Right lobe of liver (tissue), 6 donors: ENCODE data around the gene GRB10. TPM values are rescaled to one million over a fixed set of nuclear protein-coding genes. Genes with fewer than 3 reads are reported as not detected.

Source experiments
- ATAC-seq, 4 donors: fragments of 200-7000 bp; cut with Tn5 transposase; one replicate each; pipeline ENCODE4 v1.9.1; 2020; ENCODE audit warnings: mild to moderate bottlenecking in 4 of 4, moderate library complexity in 4 of 4
- DNase-seq, 3 donors: peaks; one replicate each; pipeline ENCODE4 v3.0.0-alpha.2; 2020
- H3K27ac ChIP-seq, 3 donors: fragments of 200-600 bp; one replicate each; pipeline ENCODE4 v1.8.0; 2022
- H3K27me3 ChIP-seq, 2 donors: fragments of 200-600 bp; one replicate each; pipeline ENCODE4 v1.8.0; 2022
- H3K36me3 ChIP-seq, 4 donors: fragments of 200-600 bp; sonication (generic) in 1 of 4; one replicate each; pipeline versions ENCODE4 v1.5.1 to v1.8.0; 2017 to 2022; ENCODE audit warnings: control low read depth in 1 of 4
- H3K4me1 ChIP-seq, 4 donors: fragments of 200-600 bp; sonication (generic) in 1 of 4; one replicate each; pipeline versions ENCODE4 v1.5.1 to v1.8.0; 2017 to 2022; ENCODE audit warnings: control low read depth in 1 of 4
- H3K4me3 ChIP-seq, 3 donors: fragments of 200-600 bp; one replicate each; pipeline ENCODE4 v1.8.0; 2022
- H3K9me3 ChIP-seq, 4 donors: fragments of 200-600 bp; sonication (generic) in 1 of 4; one replicate each; pipeline versions ENCODE4 v1.5.1 to v1.8.0; 2017 to 2022; ENCODE audit warnings: control low read depth in 1 of 4
- POLR2A ChIP-seq: fragments of 450-650 bp; IDR thresholded peaks from one replicate; pipeline ENCODE4 v1.6.1; 2017; ENCODE audit warnings: antibody characterized with exemption, mild to moderate bottlenecking
- WGBS: methylation state at CpG from one replicate; pipeline ENCODE4 v1.1.6; 2018; ENCODE audit warnings: low coverage, low lambda C conversion rate; ENCODE audit not compliant: insufficient coverage; ENCODE audit errors: missing lambda C conversion rate; 5-methylcytosine and 5-hydroxymethylcytosine counted together
- intact Hi-C, 2 donors: fragments of 100-400 bp; cut with DNase I; formaldehyde crosslinking; loops; one replicate each; pipeline versions ENCODE4 v1.11.2 to v1.14.1; 2022
- total RNA-seq, 6 experiments: library from RNA; depleted of rRNA in 2 of 6; stranded (reverse); fragments of >200 nt in 2 of 6; fragmentation: NEBNext Ultra II Directional in 3 of 6; extraction: Animal tissue kit (Norgen Biotek cat#: 25700) in 3 of 6; gene quantifications; one replicate each; pipeline versions ENCODE4 v1.1.0 to v1.2.4, GENCODE V29; 2016 to 2023
- TF ChIP-seq, protein P1 (sequence below), 4 donors: fragments of 200-600 bp in 3 of 4; fragments of 450-650 bp in 1 of 4; IDR thresholded peaks; one replicate each; pipeline versions ENCODE4 v1.5.1 to v1.8.0; 2016 to 2022; ENCODE audit warnings: antibody characterized with exemption in 4 of 4, mild to moderate bottlenecking in 2 of 4
- donor health status: DM: no; HTN: yes; CAD: no.
- donor health status: DM: no; HTN: no; CAD: no.
- donor health status: DM: no; HTN: no; CAD: no.
- donor health status: DM: no; HTN: yes; CAD: no.
- donor health status: DM: no; HTN: yes; CAD: no.

GRB10 gene
- total RNA-seq, 6 experiments from 2014 or later: 24.9 to 55.5 (median 40.0) TPM

DNA sequence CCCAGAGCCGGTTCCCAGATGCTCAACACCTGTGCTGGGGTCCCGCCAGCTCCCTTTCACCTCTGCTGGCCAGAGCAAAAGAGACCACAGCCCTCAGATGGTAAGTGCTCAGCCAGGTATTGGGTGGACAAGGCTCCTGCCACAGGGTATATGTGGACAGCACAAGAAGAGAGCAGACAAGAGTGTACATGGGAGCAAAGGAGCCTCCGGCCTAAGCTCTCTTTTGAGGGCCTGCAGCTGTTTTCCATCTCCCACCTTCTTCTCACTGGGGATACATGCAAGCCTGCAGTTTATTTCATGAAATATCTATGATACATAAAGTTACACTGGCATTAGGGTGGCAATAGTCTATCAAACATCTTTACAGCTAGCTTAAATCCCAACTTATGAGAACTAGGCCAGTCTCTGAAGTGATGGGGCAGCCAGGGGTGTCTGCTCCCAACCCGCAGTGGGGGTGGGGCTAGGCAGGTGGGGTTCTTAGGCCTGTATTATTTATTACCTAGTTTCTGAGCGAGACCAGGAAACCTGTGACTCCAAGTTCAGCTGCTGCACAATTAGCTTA is 167.1 kb downstream of the GRB10 start:
- intact Hi-C loops: no loop called here
- DNase-seq: no peak
- WGBS: 54% methylated on average over 5 of the region's 5 CpGs
- peak overlapping the region in 2 of 3 donors; percentile 27 to 37 for H3K4me3 ChIP-seq
- H3K4me1 ChIP-seq: peaks cover 0 to 31% (median 16%) of the 10 kb centered on the region in 4 donors
- peaks cover 0 to 52% (median 7%) of the 10 kb centered on the region in 4 donors for H3K36me3 ChIP-seq
- no peaks in the 10 kb centered on the region for H3K27me3 ChIP-seq
- peak overlapping the region; percentile 53 to 69 (median 56) for H3K27ac ChIP-seq
- ATAC-seq: peak; percentile 35 to 59 (median 51)
- TF ChIP-seq POLR2A: no peak
- TF ChIP-seq, protein P1, sequence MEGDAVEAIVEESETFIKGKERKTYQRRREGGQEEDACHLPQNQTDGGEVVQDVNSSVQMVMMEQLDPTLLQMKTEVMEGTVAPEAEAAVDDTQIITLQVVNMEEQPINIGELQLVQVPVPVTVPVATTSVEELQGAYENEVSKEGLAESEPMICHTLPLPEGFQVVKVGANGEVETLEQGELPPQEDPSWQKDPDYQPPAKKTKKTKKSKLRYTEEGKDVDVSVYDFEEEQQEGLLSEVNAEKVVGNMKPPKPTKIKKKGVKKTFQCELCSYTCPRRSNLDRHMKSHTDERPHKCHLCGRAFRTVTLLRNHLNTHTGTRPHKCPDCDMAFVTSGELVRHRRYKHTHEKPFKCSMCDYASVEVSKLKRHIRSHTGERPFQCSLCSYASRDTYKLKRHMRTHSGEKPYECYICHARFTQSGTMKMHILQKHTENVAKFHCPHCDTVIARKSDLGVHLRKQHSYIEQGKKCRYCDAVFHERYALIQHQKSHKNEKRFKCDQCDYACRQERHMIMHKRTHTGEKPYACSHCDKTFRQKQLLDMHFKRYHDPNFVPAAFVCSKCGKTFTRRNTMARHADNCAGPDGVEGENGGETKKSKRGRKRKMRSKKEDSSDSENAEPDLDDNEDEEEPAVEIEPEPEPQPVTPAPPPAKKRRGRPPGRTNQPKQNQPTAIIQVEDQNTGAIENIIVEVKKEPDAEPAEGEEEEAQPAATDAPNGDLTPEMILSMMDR (IDR thresholded peaks at IDR 0.05): no peak
- H3K9me3 ChIP-seq: no peaks in the 10 kb centered on the region

DNA sequence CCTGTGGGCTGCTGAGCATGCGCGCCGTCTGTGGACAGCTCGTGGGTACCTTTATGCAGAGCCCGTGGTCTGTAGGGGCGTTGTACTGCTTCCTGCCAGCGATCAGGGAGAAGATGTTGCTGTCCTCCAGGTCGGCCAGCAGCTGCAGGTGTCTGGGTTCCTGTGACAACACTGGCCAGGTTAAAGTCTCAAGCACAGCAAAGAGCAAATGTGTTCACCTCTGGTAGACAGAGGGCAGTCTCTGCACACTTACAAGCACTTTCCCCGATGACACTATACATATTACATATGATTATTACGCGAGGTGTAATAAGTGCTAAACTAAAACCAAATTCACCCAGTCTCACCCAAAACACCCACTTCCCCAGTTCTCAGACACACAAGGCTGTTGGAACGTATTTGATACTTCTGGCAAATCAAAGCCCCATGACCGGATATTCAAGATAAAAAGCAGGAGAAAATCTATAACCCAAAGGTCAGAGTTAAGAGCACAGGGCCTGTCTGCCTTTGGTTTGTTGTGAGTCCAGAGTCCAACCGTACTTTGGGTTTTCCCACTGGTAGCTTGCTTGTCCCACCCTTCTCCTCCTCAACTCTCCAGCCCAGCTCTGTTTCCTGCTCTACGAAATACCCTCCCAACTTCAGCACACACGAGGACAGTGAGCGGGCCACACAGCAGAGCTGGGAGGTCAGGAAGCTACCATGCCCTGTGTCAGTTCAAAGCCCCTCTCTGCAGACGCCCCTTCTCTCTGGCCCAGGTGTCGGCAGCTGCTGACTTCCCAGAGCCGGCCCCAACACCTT is 167.8 kb downstream of the GRB10 start:
- DNase-seq (peak; percentile 46 to 78 (median 77)), ATAC-seq (peak; percentile 88 to 93 (median 92))
- TF ChIP-seq POLR2A: peak; percentile 12
- TF ChIP-seq, protein P1 (IDR thresholded peaks at IDR 0.05): peak; percentile 36 to 59 (median 46)
- Histone ChIP-seq H3K27ac (peak overlapping the region; percentile 53 to 69 (median 56)), H3K9me3 (no peaks in the 10 kb centered on the region), H3K4me1 (peaks cover 0 to 31% (median 16%) of the 10 kb centered on the region in 4 donors), H3K27me3 (no peaks in the 10 kb centered on the region), H3K4me3 (peak overlapping the region in 2 of 3 donors; percentile 27 to 37), H3K36me3 (peaks cover 0 to 58% (median 9%) of the 10 kb centered on the region in 4 donors)
- 26% methylated on average over 16 of the region's 20 CpGs for WGBS
- intact Hi-C loops: no loop called here

DNA sequence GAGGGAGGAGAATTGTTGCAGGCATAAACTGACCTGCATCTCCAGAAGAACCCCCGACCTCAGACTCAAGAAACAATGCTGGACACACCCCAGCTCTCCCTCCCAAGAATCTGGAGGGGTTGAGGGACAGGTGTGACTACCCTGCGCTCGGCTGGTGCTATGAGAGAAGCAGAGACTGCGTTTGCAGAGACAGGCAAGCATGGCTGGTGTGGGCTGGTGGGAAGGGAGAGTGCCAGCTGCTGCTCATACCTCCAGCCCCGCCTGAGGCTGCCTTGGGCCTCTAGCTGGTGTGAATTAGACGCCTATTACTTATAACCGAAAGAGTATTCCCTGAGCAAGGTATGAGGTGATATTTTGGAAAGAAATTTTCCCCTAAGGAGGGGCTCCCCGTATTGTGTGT is 169.2 kb downstream of the GRB10 start:
- 96% methylated on average over 5 of the region's 8 CpGs for WGBS
- no peak for ATAC-seq
- Histone ChIP-seq H3K4me1 (peaks cover 0 to 31% (median 16%) of the 10 kb centered on the region in 4 donors), H3K36me3 (peaks cover 0 to 59% (median 17%) of the 10 kb centered on the region in 4 donors), H3K27ac (peak overlapping the region in 1 of 3 donors; percentile 27), H3K9me3 (no peaks in the 10 kb centered on the region), H3K27me3 (no peaks in the 10 kb centered on the region), H3K4me3 (no peak overlapping the region)
- no peak for DNase-seq
- TF ChIP-seq, protein P1 (IDR thresholded peaks at IDR 0.05): no peak
- TF ChIP-seq POLR2A: no peak
- intact Hi-C loops: no loop called here

DNA sequence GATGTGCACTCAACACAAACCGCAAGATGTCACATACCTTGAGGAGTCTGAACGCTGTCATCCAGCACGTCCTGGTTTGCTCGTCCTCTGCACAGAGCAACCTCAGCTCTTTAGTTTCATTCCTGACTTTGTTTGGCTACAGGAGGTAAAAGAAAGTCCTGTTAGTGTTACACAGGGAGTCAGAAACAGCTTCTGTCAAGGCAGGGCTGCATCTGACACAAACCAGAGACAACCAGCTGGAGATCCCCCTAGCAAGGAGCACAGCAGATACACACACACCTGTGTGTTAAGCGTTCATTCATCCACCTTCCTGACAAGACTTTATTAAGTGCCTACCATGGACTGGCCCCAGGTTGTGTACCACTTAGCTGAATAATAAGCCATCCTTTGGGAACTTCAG is 170.0 kb downstream of the GRB10 start:
- 75% methylated on average over 2 of the region's 5 CpGs for WGBS
- Histone ChIP-seq H3K4me1 (peaks cover 0 to 31% (median 16%) of the 10 kb centered on the region in 4 donors), H3K27ac (no peak overlapping the region), H3K9me3 (no peaks in the 10 kb centered on the region), H3K27me3 (no peaks in the 10 kb centered on the region), H3K36me3 (peaks cover 0 to 53% (median 17%) of the 10 kb centered on the region in 4 donors), H3K4me3 (no peak overlapping the region)
- ATAC-seq (no peak), DNase-seq (no peak)
- intact Hi-C loops: no loop called here
- TF ChIP-seq, protein P1 (IDR thresholded peaks at IDR 0.05): no peak
- TF ChIP-seq POLR2A: no peak
